Ishikawa (cell line): ENCODE results near the gene CCR5AS.

Source experiments
- CEBPB ChIP-seq: IDR thresholded peaks from 2 replicates; pipeline ENCODE4 v1.6.1; 2012
- CREB1 ChIP-seq: IDR thresholded peaks from 2 replicates; pipeline ENCODE4 v1.6.1; 2012; ENCODE audit warnings: low read depth
- EGR1 ChIP-seq: IDR thresholded peaks from 2 replicates; pipeline ENCODE4 v1.6.1; 2012
- EP300 ChIP-seq: IDR thresholded peaks from 2 replicates; pipeline ENCODE4 v1.6.1; 2012; ENCODE audit warnings: borderline replicate concordance
- FOXM1 ChIP-seq: IDR thresholded peaks from 2 replicates; pipeline ENCODE4 v1.6.1; 2012; ENCODE audit warnings: low read depth, borderline replicate concordance
- MAX ChIP-seq: IDR thresholded peaks from 2 replicates; pipeline ENCODE4 v1.6.1; 2012
- NFIC ChIP-seq: IDR thresholded peaks from 2 replicates; pipeline ENCODE4 v1.6.1; 2012
- RAD21 ChIP-seq: IDR thresholded peaks from 2 replicates; pipeline ENCODE4 v1.6.1; 2012; ENCODE audit warnings: low read depth
- REST ChIP-seq: IDR thresholded peaks from 2 replicates; pipeline ENCODE4 v1.6.1; 2012; ENCODE audit warnings: low read depth, mild to moderate bottlenecking
- TAF1 ChIP-seq: IDR thresholded peaks from 2 replicates; pipeline ENCODE4 v1.6.1; 2012; ENCODE audit warnings: low read depth, mild to moderate bottlenecking
- TCF12 ChIP-seq: IDR thresholded peaks from 2 replicates; pipeline ENCODE4 v1.6.1; 2012; ENCODE audit warnings: low read depth
- TEAD4 ChIP-seq: IDR thresholded peaks from 2 replicates; pipeline ENCODE4 v1.6.1; 2012
- USF1 ChIP-seq: IDR thresholded peaks from 2 replicates; pipeline ENCODE4 v1.6.1; 2012
- YY1 ChIP-seq: IDR thresholded peaks from 2 replicates; pipeline ENCODE4 v1.6.1; 2012; ENCODE audit warnings: low read depth
- ZBTB7A ChIP-seq: IDR thresholded peaks from 2 replicates; pipeline ENCODE4 v1.6.1; 2012; ENCODE audit warnings: low read depth

Gene CCR5AS

GRCh38 chr3:46353090-46353489 lies 53.8 kb downstream of the CCR5AS start:
- no peak for TF ChIP-seq YY1
- no peak for TF ChIP-seq RAD21
- TF ChIP-seq REST: no peak
- no peak for TF ChIP-seq TAF1
- TF ChIP-seq MAX: no peak
- no peak for TF ChIP-seq NFIC
- TF ChIP-seq EP300: no peak
- TF ChIP-seq EGR1: no peak
- no peak for TF ChIP-seq ZBTB7A
- TF ChIP-seq TEAD4: no peak

GRCh38 chr3:46351646-46352045 lies 55.2 kb downstream of the CCR5AS start:
- TF ChIP-seq RAD21: no peak
- no peak for TF ChIP-seq TEAD4
- no peak for TF ChIP-seq CREB1
- no peak for TF ChIP-seq EGR1
- TF ChIP-seq TCF12: no peak
- TF ChIP-seq FOXM1: no peak
- no peak for TF ChIP-seq TAF1
- TF ChIP-seq NFIC: no peak
- no peak for TF ChIP-seq YY1
- no peak for TF ChIP-seq EP300
- no peak for TF ChIP-seq CEBPB
- TF ChIP-seq ZBTB7A: no peak
- TF ChIP-seq USF1: no peak

- TF ChIP-seq TCF12 (no peak), MAX (no peak), ZBTB7A (no peak), EP300 (no peak), NFIC (no peak), USF1 (no peak), YY1 (no peak), TEAD4 (no peak), FOXM1 (no peak), CEBPB (no peak), TAF1 (no peak), REST (no peak), EGR1 (no peak), CREB1 (no peak), RAD21 (no peak)
Observed at GRCh38 chr3:46350262-46350565, 56.7 kb downstream of the CCR5AS start.

GRCh38 chr3:46349484-46350261 lies 57.2 kb downstream of the CCR5AS start:
- TF ChIP-seq USF1 (no peak), CREB1 (no peak), EGR1 (no peak), ZBTB7A (no peak), REST (no peak), RAD21 (no peak), TEAD4 (no peak), NFIC (no peak), EP300 (no peak), TAF1 (no peak), CEBPB (no peak)
